Stimulated activated naive CD8-positive, alpha-beta T cell treated with anti-CD3 and anti-CD28 coated beads, Interleukin-15, Interleukin-2, amounts not matched to agents 100 ng/mL and 50 ng/mL, for 24 hours (primary cell): ENCODE results near the gene ELOVL1.
"Not testable (repeated sequence)": the region's sequence is repeated elsewhere in the genome, so short reads cannot be mapped to it uniquely, and the experiment has no call there.

Experiments
- H3K27ac Mint-ChIP-seq: one replicate; pipeline ENCODE4 v1.8.0; 2021; ENCODE audit warnings: mild to moderate bottlenecking, mixed read lengths
- H3K27me3 Mint-ChIP-seq: one replicate; pipeline ENCODE4 v1.8.0; 2021; ENCODE audit warnings: mixed read lengths
- H3K36me3 Mint-ChIP-seq: one replicate; pipeline ENCODE4 v1.8.0; 2021; ENCODE audit warnings: low read depth, mixed read lengths
- H3K4me1 Mint-ChIP-seq: one replicate; pipeline ENCODE4 v1.8.0; 2021; ENCODE audit warnings: low read depth, mixed read lengths
- H3K4me3 Mint-ChIP-seq: one replicate; pipeline ENCODE4 v1.8.0; 2021; ENCODE audit warnings: mild to moderate bottlenecking, mixed read lengths
- H3K9me3 Mint-ChIP-seq: one replicate; pipeline ENCODE4 v1.8.0; 2021; ENCODE audit warnings: mixed read lengths

The ELOVL1 gene

GRCh38 chr1:43367904-43368645 is at the start of gene ELOVL1:
TSS of gene ELOVL1 (minus strand) at chr1:43368011. CDS start at chr1:43365609, 2,402 bp downstream.
- H3K36me3 Mint-ChIP-seq = peaks cover 37% of the 10 kb centered on the region
- no peaks in the 10 kb centered on the region for H3K9me3 Mint-ChIP-seq
- peaks cover 43% of the 10 kb centered on the region for H3K4me1 Mint-ChIP-seq
- peak within 1 kb of the TSS; percentile 95 for H3K27ac Mint-ChIP-seq
- no peaks in the 10 kb centered on the region for H3K27me3 Mint-ChIP-seq
- peak within 1 kb of the TSS; percentile 95 for H3K4me3 Mint-ChIP-seq

- H3K36me3 Mint-ChIP-seq = peaks cover 29% of the 10 kb centered on the region
- no peak overlapping the region for H3K27ac Mint-ChIP-seq
- H3K4me1 Mint-ChIP-seq = no peaks in the 10 kb centered on the region
- no peaks in the 10 kb centered on the region for H3K9me3 Mint-ChIP-seq
- no peaks in the 10 kb centered on the region for H3K27me3 Mint-ChIP-seq
- no peak overlapping the region for H3K4me3 Mint-ChIP-seq
Observed at GRCh38 chr1:43415901-43416300, 48.1 kb upstream of the ELOVL1 start.

- Mint-ChIP-seq H3K4me3 (no peak overlapping the region), H3K27me3 (no peaks in the 10 kb centered on the region), H3K27ac (no peak overlapping the region), H3K36me3 (peaks cover 28% of the 10 kb centered on the region), H3K9me3 (no peaks in the 10 kb centered on the region), H3K4me1 (no peaks in the 10 kb centered on the region)
Observed at GRCh38 chr1:43414634-43415223, 46.9 kb upstream of the ELOVL1 start.

- not testable (repeated sequence) for H3K4me1 Mint-ChIP-seq, H3K4me3 Mint-ChIP-seq, H3K27me3 Mint-ChIP-seq, H3K9me3 Mint-ChIP-seq, H3K27ac Mint-ChIP-seq
- peaks cover 36% of the 10 kb centered on the region for H3K36me3 Mint-ChIP-seq
Observed at GRCh38 chr1:43413426-43413825, 45.6 kb upstream of the ELOVL1 start.

- no peaks in the 10 kb centered on the region for H3K4me1 Mint-ChIP-seq
- no peak overlapping the region for H3K4me3 Mint-ChIP-seq
- H3K36me3 Mint-ChIP-seq = peaks cover 53% of the 10 kb centered on the region
Observed at GRCh38 chr1:43410571-43410970, 42.8 kb upstream of the ELOVL1 start.

GRCh38 chr1:43405876-43406234 is 38.0 kb upstream of the ELOVL1 start:
- H3K4me1 Mint-ChIP-seq = no peaks in the 10 kb centered on the region
- no peak overlapping the region for H3K27ac Mint-ChIP-seq
- H3K9me3 Mint-ChIP-seq = no peaks in the 10 kb centered on the region
- H3K27me3 Mint-ChIP-seq = no peaks in the 10 kb centered on the region
- H3K36me3 Mint-ChIP-seq = peaks cover 54% of the 10 kb centered on the region
- H3K4me3 Mint-ChIP-seq = no peak overlapping the region

More at GRCh38 chr1:43410571-43410970, 42.8 kb upstream of the ELOVL1 start:
- Mint-ChIP-seq H3K9me3 (no peaks in the 10 kb centered on the region), H3K27ac (no peak overlapping the region), H3K27me3 (no peaks in the 10 kb centered on the region)

GRCh38 chr1:43405219-43405875 is 37.5 kb upstream of the ELOVL1 start:
- Mint-ChIP-seq H3K27ac (no peak overlapping the region), H3K9me3 (no peaks in the 10 kb centered on the region), H3K27me3 (no peaks in the 10 kb centered on the region), H3K4me3 (no peak overlapping the region), H3K36me3 (peaks cover 56% of the 10 kb centered on the region), H3K4me1 (no peaks in the 10 kb centered on the region)

GRCh38 chr1:43404353-43404752 is 36.5 kb upstream of the ELOVL1 start:
- H3K4me3 Mint-ChIP-seq = no peak overlapping the region
- peaks cover 52% of the 10 kb centered on the region for H3K36me3 Mint-ChIP-seq
- peak overlapping the region; percentile 29 for H3K27ac Mint-ChIP-seq
- no peaks in the 10 kb centered on the region for H3K27me3 Mint-ChIP-seq
- no peaks in the 10 kb centered on the region for H3K9me3 Mint-ChIP-seq
- no peaks in the 10 kb centered on the region for H3K4me1 Mint-ChIP-seq

- peaks cover 44% of the 10 kb centered on the region for H3K36me3 Mint-ChIP-seq
- H3K27me3 Mint-ChIP-seq = no peaks in the 10 kb centered on the region
- H3K4me3 Mint-ChIP-seq = no peak overlapping the region
- H3K4me1 Mint-ChIP-seq = no peaks in the 10 kb centered on the region
- H3K9me3 Mint-ChIP-seq = no peaks in the 10 kb centered on the region
- H3K27ac Mint-ChIP-seq = no peak overlapping the region
Observed at GRCh38 chr1:43402089-43402865, 34.5 kb upstream of the ELOVL1 start.

GRCh38 chr1:43400441-43400840 is 32.6 kb upstream of the ELOVL1 start:
- not testable (repeated sequence) for H3K27ac Mint-ChIP-seq, H3K9me3 Mint-ChIP-seq, H3K27me3 Mint-ChIP-seq, H3K4me1 Mint-ChIP-seq, H3K4me3 Mint-ChIP-seq
- peaks cover 41% of the 10 kb centered on the region for H3K36me3 Mint-ChIP-seq

- Mint-ChIP-seq H3K36me3 (peaks cover 27% of the 10 kb centered on the region), H3K27me3 (no peaks in the 10 kb centered on the region), H3K4me3 (no peak overlapping the region), H3K9me3 (no peaks in the 10 kb centered on the region), H3K27ac (no peak overlapping the region), H3K4me1 (no peaks in the 10 kb centered on the region)
Observed at GRCh38 chr1:43398227-43398626, 30.4 kb upstream of the ELOVL1 start.

GRCh38 chr1:43396059-43396458 is 28.2 kb upstream of the ELOVL1 start:
- Mint-ChIP-seq H3K27me3 (no peaks in the 10 kb centered on the region), H3K36me3 (peaks cover 23% of the 10 kb centered on the region), H3K4me1 (peaks cover 4% of the 10 kb centered on the region), H3K27ac (no peak overlapping the region), H3K4me3 (no peak overlapping the region), H3K9me3 (no peaks in the 10 kb centered on the region)

GRCh38 chr1:43395523-43395922 is 27.7 kb upstream of the ELOVL1 start:
- no peak overlapping the region for H3K4me3 Mint-ChIP-seq
- peaks cover 9% of the 10 kb centered on the region for H3K4me1 Mint-ChIP-seq
- peaks cover 23% of the 10 kb centered on the region for H3K36me3 Mint-ChIP-seq
- H3K27me3 Mint-ChIP-seq = no peaks in the 10 kb centered on the region
- no peaks in the 10 kb centered on the region for H3K9me3 Mint-ChIP-seq
- H3K27ac Mint-ChIP-seq = no peak overlapping the region

- Mint-ChIP-seq H3K9me3 (no peaks in the 10 kb centered on the region), H3K27ac (no peak overlapping the region), H3K27me3 (no peaks in the 10 kb centered on the region), H3K4me1 (peaks cover 35% of the 10 kb centered on the region), H3K4me3 (no peak overlapping the region), H3K36me3 (peaks cover 19% of the 10 kb centered on the region)
Observed at GRCh38 chr1:43392702-43393101, 24.9 kb upstream of the ELOVL1 start.
